ENCODE data around the gene SALL2.

- TF ChIP-seq ZNF433 (tag by site-specific recombination; IDR thresholded peaks at IDR 0.05; ENCODE audit: low read depth) (no peak), ZNF768 (tag by site-specific recombination; IDR thresholded peaks at IDR 0.05) (no peak), CTCF (tag by site-specific recombination; IDR thresholded peaks at IDR 0.05) (no peak), KLF17 (tag by site-specific recombination; IDR thresholded peaks at IDR 0.05) (no peak), ZNF175 (tag by site-specific recombination; IDR thresholded peaks at IDR 0.05) (no peak), ZNF558 (tag by site-specific recombination; IDR thresholded peaks at IDR 0.05) (no peak), ZNF610 (tag by site-specific recombination; IDR thresholded peaks at IDR 0.05; ENCODE audit: borderline replicate concordance) (no peak), ZNF776 (tag by site-specific recombination; IDR thresholded peaks at IDR 0.05; ENCODE audit: borderline replicate concordance) (no peak), ZNF654 (tag by site-specific recombination; IDR thresholded peaks at IDR 0.05; ENCODE audit: low read depth) (no peak), YY1 (tag by site-specific recombination; IDR thresholded peaks at IDR 0.05) (no peak), ZNF639 (tag by site-specific recombination; IDR thresholded peaks at IDR 0.05) (no peak), ZNF704 (tag by site-specific recombination; IDR thresholded peaks at IDR 0.05) (no peak), WT1 (tag by site-specific recombination; IDR thresholded peaks at IDR 0.05) (no peak), ZNF571 (tag by site-specific recombination; IDR thresholded peaks at IDR 0.05) (no peak)
Measured at GRCh38 chr14:21520767-21521166, 5.4 kb downstream of the SALL2 start.
